ENCODE data around the gene ANKRD9. TPM values are rescaled to one million over a fixed set of nuclear protein-coding genes. Genes with fewer than 3 reads are reported as not detected.

ANKRD9 gene
- total and polyA plus RNA-seq, 2 of the 13 experiments (the other 11 are each of a cell fraction or from before 2014, with no cell fraction given): 10.0 to 15.0 TPM

DNA sequence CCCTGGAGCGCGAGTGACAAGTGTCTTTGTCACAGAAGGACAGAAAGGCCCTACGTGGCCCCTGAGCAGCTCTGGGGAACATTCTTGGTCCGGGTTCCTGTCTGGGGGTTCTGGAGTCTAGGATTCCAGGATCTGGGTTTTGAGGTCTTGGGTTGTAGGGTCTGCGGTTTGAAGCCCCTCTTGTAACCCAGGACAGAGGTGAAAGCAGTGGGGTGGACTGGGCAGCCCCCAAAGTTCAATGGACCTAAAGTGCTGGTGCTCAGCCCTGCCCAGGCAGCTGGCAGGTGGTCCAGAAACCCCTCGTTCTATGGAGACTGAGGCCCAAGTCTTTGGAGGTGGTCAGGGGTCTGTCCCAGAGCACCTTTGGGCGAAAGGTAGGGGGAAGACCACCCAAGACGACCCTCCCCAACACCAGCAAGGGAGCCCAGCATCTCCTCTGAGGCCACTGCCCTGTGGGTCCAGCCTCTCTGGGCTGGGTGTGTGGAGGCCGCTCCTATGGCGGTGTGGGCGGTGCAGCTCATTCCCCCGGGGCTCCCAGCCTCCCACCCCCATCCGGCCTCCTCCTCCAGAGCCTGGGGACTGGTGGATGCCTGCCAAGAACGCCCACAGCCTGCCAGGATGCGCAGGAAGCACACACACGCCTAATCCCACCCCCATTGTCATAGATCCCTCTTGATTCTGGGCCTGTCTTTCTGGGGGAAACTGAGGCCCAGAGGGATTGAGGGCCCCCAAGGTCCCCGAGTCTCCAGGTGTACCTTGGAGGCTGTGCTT, 30.2 kb upstream of the ANKRD9 start (continued):
- TF ChIP-seq, protein P1, sequence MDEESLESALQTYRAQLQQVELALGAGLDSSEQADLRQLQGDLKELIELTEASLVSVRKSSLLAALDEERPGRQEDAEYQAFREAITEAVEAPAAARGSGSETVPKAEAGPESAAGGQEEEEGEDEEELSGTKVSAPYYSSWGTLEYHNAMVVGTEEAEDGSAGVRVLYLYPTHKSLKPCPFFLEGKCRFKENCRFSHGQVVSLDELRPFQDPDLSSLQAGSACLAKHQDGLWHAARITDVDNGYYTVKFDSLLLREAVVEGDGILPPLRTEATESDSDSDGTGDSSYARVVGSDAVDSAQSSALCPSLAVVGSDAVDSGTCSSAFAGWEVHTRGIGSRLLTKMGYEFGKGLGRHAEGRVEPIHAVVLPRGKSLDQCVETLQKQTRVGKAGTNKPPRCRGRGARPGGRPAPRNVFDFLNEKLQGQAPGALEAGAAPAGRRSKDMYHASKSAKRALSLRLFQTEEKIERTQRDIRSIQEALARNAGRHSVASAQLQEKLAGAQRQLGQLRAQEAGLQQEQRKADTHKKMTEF (CRISPR knock-in tag; IDR thresholded peaks at IDR 0.05): no peak; the same call in 1 of the 2 replicates
- TF ChIP-seq TCF7 (IDR thresholded peaks at IDR 0.05; ENCODE audit: low read depth): no peak
- TF ChIP-seq ELF4 (CRISPR knock-in tag; IDR thresholded peaks at IDR 0.05; ENCODE audit: borderline replicate concordance): no peak; the same call in 1 of the 2 replicates
- TF ChIP-seq, protein P2, sequence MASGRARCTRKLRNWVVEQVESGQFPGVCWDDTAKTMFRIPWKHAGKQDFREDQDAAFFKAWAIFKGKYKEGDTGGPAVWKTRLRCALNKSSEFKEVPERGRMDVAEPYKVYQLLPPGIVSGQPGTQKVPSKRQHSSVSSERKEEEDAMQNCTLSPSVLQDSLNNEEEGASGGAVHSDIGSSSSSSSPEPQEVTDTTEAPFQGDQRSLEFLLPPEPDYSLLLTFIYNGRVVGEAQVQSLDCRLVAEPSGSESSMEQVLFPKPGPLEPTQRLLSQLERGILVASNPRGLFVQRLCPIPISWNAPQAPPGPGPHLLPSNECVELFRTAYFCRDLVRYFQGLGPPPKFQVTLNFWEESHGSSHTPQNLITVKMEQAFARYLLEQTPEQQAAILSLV (CRISPR knock-in tag; IDR thresholded peaks at IDR 0.05; ENCODE audit: borderline replicate concordance): no peak
- no peak for TF ChIP-seq HOXD1 (CRISPR knock-in tag; IDR thresholded peaks at IDR 0.05)
- TF ChIP-seq SNRNP70 (IDR thresholded peaks at IDR 0.05; ENCODE audit: low read depth, low read length): no peak
- TF ChIP-seq, protein P3, sequence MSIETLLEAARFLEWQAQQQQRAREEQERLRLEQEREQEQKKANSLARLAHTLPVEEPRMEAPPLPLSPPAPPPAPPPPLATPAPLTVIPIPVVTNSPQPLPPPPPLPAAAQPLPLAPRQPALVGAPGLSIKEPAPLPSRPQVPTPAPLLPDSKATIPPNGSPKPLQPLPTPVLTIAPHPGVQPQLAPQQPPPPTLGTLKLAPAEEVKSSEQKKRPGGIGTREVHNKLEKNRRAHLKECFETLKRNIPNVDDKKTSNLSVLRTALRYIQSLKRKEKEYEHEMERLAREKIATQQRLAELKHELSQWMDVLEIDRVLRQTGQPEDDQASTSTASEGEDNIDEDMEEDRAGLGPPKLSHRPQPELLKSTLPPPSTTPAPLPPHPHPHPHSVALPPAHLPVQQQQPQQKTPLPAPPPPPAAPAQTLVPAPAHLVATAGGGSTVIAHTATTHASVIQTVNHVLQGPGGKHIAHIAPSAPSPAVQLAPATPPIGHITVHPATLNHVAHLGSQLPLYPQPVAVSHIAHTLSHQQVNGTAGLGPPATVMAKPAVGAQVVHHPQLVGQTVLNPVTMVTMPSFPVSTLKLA (IDR thresholded peaks at IDR 0.05): no peak
- peak; percentile 22; the same call in 1 of the 2 replicates for TF ChIP-seq FOSL2 (CRISPR knock-in tag; IDR thresholded peaks at IDR 0.05)
- TF ChIP-seq, protein P4, sequence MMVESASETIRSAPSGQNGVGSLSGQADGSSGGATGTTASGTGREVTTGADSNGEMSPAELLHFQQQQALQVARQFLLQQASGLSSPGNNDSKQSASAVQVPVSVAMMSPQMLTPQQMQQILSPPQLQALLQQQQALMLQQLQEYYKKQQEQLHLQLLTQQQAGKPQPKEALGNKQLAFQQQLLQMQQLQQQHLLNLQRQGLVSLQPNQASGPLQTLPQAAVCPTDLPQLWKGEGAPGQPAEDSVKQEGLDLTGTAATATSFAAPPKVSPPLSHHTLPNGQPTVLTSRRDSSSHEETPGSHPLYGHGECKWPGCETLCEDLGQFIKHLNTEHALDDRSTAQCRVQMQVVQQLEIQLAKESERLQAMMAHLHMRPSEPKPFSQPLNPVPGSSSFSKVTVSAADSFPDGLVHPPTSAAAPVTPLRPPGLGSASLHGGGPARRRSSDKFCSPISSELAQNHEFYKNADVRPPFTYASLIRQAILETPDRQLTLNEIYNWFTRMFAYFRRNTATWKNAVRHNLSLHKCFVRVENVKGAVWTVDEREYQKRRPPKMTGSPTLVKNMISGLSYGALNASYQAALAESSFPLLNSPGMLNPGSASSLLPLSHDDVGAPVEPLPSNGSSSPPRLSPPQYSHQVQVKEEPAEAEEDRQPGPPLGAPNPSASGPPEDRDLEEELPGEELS (CRISPR knock-in tag; IDR thresholded peaks at IDR 0.05): no peak
- no peak for TF ChIP-seq MIER2 (CRISPR knock-in tag; IDR thresholded peaks at IDR 0.05)
- TF ChIP-seq NFIC (IDR thresholded peaks at IDR 0.05; ENCODE audit: low read length): no peak
- TF ChIP-seq, protein P5, sequence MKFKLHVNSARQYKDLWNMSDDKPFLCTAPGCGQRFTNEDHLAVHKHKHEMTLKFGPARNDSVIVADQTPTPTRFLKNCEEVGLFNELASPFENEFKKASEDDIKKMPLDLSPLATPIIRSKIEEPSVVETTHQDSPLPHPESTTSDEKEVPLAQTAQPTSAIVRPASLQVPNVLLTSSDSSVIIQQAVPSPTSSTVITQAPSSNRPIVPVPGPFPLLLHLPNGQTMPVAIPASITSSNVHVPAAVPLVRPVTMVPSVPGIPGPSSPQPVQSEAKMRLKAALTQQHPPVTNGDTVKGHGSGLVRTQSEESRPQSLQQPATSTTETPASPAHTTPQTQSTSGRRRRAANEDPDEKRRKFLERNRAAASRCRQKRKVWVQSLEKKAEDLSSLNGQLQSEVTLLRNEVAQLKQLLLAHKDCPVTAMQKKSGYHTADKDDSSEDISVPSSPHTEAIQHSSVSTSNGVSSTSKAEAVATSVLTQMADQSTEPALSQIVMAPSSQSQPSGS (CRISPR knock-in tag; IDR thresholded peaks at IDR 0.05): no peak
- TF ChIP-seq ESRRA (CRISPR knock-in tag; IDR thresholded peaks at IDR 0.05; ENCODE audit: low read depth): no peak
- TF ChIP-seq MEIS1 (CRISPR knock-in tag; IDR thresholded peaks at IDR 0.05; ENCODE audit: borderline replicate concordance): no peak
- TF ChIP-seq, protein P6, sequence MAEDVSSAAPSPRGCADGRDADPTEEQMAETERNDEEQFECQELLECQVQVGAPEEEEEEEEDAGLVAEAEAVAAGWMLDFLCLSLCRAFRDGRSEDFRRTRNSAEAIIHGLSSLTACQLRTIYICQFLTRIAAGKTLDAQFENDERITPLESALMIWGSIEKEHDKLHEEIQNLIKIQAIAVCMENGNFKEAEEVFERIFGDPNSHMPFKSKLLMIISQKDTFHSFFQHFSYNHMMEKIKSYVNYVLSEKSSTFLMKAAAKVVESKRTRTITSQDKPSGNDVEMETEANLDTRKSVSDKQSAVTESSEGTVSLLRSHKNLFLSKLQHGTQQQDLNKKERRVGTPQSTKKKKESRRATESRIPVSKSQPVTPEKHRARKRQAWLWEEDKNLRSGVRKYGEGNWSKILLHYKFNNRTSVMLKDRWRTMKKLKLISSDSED (CRISPR knock-in tag; IDR thresholded peaks at IDR 0.05): no peak
- no peak for TF ChIP-seq ZNF235 (CRISPR knock-in tag; IDR thresholded peaks at IDR 0.05; ENCODE audit: borderline replicate concordance)
- no peak for TF ChIP-seq ZNF550 (CRISPR knock-in tag; IDR thresholded peaks at IDR 0.05; ENCODE audit: borderline replicate concordance)
- 0 out of 2 replicates have a peak, but pooled peaks have one; percentile 17 for TF ChIP-seq ZNF136 (CRISPR knock-in tag; IDR thresholded peaks at IDR 0.05; ENCODE audit: low read depth)
- no peak for TF ChIP-seq ZNF20 (CRISPR knock-in tag; IDR thresholded peaks at IDR 0.05)
- no peak for TF ChIP-seq ZNF3 (CRISPR knock-in tag; IDR thresholded peaks at IDR 0.05)
- no peak for TF ChIP-seq MAFG (CRISPR knock-in tag; IDR thresholded peaks at IDR 0.05)
